Esophagus muscularis mucosa (tissue), 4 donors: ENCODE measurements around the gene ATP2A3. TPM values are rescaled to one million over a fixed set of nuclear protein-coding genes. Genes with fewer than 3 reads are reported as not detected.

Experiments
- DNase-seq: peaks from one replicate; pipeline ENCODE4 v3.0.0-alpha.2; 2017; ENCODE audit errors: extremely low spot score
- H3K27ac ChIP-seq, 4 donors: fragments of 200-600 bp; sonication (generic); replicated peaks in 1 of 4; 1 replicate in 3 of 4; 2 replicates in 1 of 4; pipeline ENCODE4 v1.5.1; 2016 to 2019; ENCODE audit warnings: mild to moderate bottlenecking in 1 of 4
- H3K27me3 ChIP-seq, 4 donors: fragments of 200-600 bp; sonication (generic); one replicate each; pipeline versions ENCODE4 v1.5.1 to v1.6.0; 2016 to 2019
- H3K36me3 ChIP-seq, 4 donors: fragments of 200-600 bp; sonication (generic); one replicate each; pipeline ENCODE4 v1.5.1; 2016 to 2019
- H3K4me1 ChIP-seq, 4 donors: fragments of 200-600 bp; sonication (generic); one replicate each; pipeline ENCODE4 v1.5.1; 2016 to 2019
- H3K4me3 ChIP-seq, 4 donors: fragments of 200-600 bp; sonication (generic); 1 replicate in 2 of 4; 2 replicates in 2 of 4; pipeline ENCODE4 v1.5.1; 2016 to 2019; ENCODE audit warnings: mild to moderate bottlenecking in 4 of 4, moderate library complexity in 1 of 4
- H3K9me3 ChIP-seq, 4 donors: fragments of 200-600 bp; sonication (generic); 1 replicate in 3 of 4; 2 replicates in 1 of 4; pipeline ENCODE4 v1.5.1; 2016 to 2019
- CTCF ChIP-seq, 3 experiments: fragments of 200-600 bp in 2 of 3; fragments of 450-650 bp in 1 of 3; sonication (generic) in 2 of 3; IDR thresholded peaks; one replicate each; pipeline ENCODE4 v1.5.1; 2017 to 2019; ENCODE audit warnings: antibody characterized with exemption in 3 of 3, mild to moderate bottlenecking in 2 of 3, moderate library complexity in 1 of 3
- EP300 ChIP-seq: sonication (generic); formaldehyde crosslinking; IDR thresholded peaks from one replicate; pipeline ENCODE4 v1.6.1; 2017; ENCODE audit warnings: antibody characterized with exemption
- POLR2A ChIP-seq: fragments of 450-650 bp; IDR thresholded peaks from one replicate; pipeline ENCODE4 v1.6.1; 2017; ENCODE audit warnings: antibody characterized with exemption, moderate library complexity, mild to moderate bottlenecking, low read depth
- POLR2AphosphoS5 ChIP-seq, 2 donors: sonication (generic); formaldehyde crosslinking; IDR thresholded peaks; one replicate each; pipeline ENCODE4 v1.6.1; 2017; ENCODE audit warnings: antibody characterized with exemption in 2 of 2
- WGBS: methylation state at CpG from one replicate; pipeline ENCODE4 v1.1.5; 2018; 5-methylcytosine and 5-hydroxymethylcytosine counted together
- intact Hi-C: fragments of 100-400 bp; cut with DNase I; formaldehyde crosslinking; loops from one replicate; pipeline ENCODE4 v1.15.1; 2023
- total RNA-seq, 4 donors: library from RNA; depleted of rRNA; stranded (reverse); fragments of >200 nt; gene quantifications; one replicate each; pipeline versions ENCODE4 v1.1.0 to v1.2.1, GENCODE V29; 2016

Gene ATP2A3
- total RNA-seq, 4 donors from 2014 or later: 17.9 to 35.4 (median 24.8) TPM

GRCh38 chr17:3927628-3928340 is 36.5 kb downstream of the ATP2A3 start:
- Histone ChIP-seq H3K4me3 (no peak overlapping the region), H3K27me3 (no peaks in the 10 kb centered on the region), H3K36me3 (peaks cover 0 to 25% (median 5%) of the 10 kb centered on the region in 4 donors), H3K27ac (peak overlapping the region in 2 of 4 donors; percentile 30 to 67), H3K9me3 (no peaks in the 10 kb centered on the region), H3K4me1 (peaks cover 10 to 29% (median 19%) of the 10 kb centered on the region in 4 donors)
- intact Hi-C loops: no loop called here
- 69% methylated on average over 10 of the region's 15 CpGs for WGBS
- no peak for DNase-seq
- TF ChIP-seq POLR2AphosphoS5 (IDR thresholded peaks at IDR 0.05) (no peak), CTCF (IDR thresholded peaks at IDR 0.05) (no peak), EP300 (no peak), POLR2A (no peak)

GRCh38 chr17:3926860-3927627 is 37.2 kb downstream of the ATP2A3 start:
- 89% methylated on average over 16 of the region's 16 CpGs for WGBS

GRCh38 chr17:3925684-3926485 is 38.4 kb downstream of the ATP2A3 start:
- Histone ChIP-seq H3K4me3 (no peak overlapping the region), H3K9me3 (no peaks in the 10 kb centered on the region), H3K27me3 (no peaks in the 10 kb centered on the region), H3K4me1 (peaks cover 10 to 35% (median 24%) of the 10 kb centered on the region in 4 donors), H3K36me3 (peaks cover 0 to 13% (median 2%) of the 10 kb centered on the region in 4 donors), H3K27ac (peak overlapping the region in 2 of 4 donors; percentile 65 to 67)
- DNase-seq: no peak
- 92% methylated on average over 12 of the region's 17 CpGs for WGBS
- TF ChIP-seq POLR2A (no peak), CTCF (IDR thresholded peaks at IDR 0.05) (no peak), EP300 (no peak)
- intact Hi-C loops: no loop called here

More at GRCh38 chr17:3926860-3927627, 37.2 kb downstream of the ATP2A3 start:
- H3K27me3 ChIP-seq: no peaks in the 10 kb centered on the region
- peaks cover 0 to 18% (median 2%) of the 10 kb centered on the region in 4 donors for H3K36me3 ChIP-seq
- no peak overlapping the region for H3K4me3 ChIP-seq
- no peak for DNase-seq
- no peak for TF ChIP-seq POLR2AphosphoS5 (IDR thresholded peaks at IDR 0.05)
- no peak for TF ChIP-seq CTCF (IDR thresholded peaks at IDR 0.05)
- TF ChIP-seq EP300: no peak
- H3K9me3 ChIP-seq: no peaks in the 10 kb centered on the region
- H3K27ac ChIP-seq: peak overlapping the region in 1 of 4 donors; percentile 67
- peaks cover 10 to 29% (median 19%) of the 10 kb centered on the region in 4 donors for H3K4me1 ChIP-seq
- intact Hi-C loops: no loop called here

- WGBS: 52% methylated on average over 20 of the region's 40 CpGs
- Histone ChIP-seq H3K4me1 (peaks cover 10 to 35% (median 24%) of the 10 kb centered on the region in 4 donors), H3K4me3 (no peak overlapping the region), H3K9me3 (no peaks in the 10 kb centered on the region), H3K27ac (peak overlapping the region; percentile 23 to 67 (median 60)), H3K36me3 (peaks cover 0 to 13% (median 2%) of the 10 kb centered on the region in 4 donors), H3K27me3 (no peaks in the 10 kb centered on the region)
- no peak for DNase-seq
- intact Hi-C loops: no loop called here
- TF ChIP-seq EP300: no peak
- TF ChIP-seq POLR2AphosphoS5 (IDR thresholded peaks at IDR 0.05): no peak
- TF ChIP-seq POLR2A: no peak
- TF ChIP-seq CTCF (IDR thresholded peaks at IDR 0.05): no peak
These were observed 39.5 kb downstream of the ATP2A3 start for GRCh38 chr17:3924512-3925350.
